ENCODE measurements around the gene C7orf33. TPM values are rescaled to one million over a fixed set of nuclear protein-coding genes. Genes with fewer than 3 reads are reported as not detected.

The C7orf33 gene
- total and polyA plus RNA-seq, 2 of the 8 experiments (the other 6 are each of a cell fraction or from before 2014, with no cell fraction given), result not detected

DNA sequence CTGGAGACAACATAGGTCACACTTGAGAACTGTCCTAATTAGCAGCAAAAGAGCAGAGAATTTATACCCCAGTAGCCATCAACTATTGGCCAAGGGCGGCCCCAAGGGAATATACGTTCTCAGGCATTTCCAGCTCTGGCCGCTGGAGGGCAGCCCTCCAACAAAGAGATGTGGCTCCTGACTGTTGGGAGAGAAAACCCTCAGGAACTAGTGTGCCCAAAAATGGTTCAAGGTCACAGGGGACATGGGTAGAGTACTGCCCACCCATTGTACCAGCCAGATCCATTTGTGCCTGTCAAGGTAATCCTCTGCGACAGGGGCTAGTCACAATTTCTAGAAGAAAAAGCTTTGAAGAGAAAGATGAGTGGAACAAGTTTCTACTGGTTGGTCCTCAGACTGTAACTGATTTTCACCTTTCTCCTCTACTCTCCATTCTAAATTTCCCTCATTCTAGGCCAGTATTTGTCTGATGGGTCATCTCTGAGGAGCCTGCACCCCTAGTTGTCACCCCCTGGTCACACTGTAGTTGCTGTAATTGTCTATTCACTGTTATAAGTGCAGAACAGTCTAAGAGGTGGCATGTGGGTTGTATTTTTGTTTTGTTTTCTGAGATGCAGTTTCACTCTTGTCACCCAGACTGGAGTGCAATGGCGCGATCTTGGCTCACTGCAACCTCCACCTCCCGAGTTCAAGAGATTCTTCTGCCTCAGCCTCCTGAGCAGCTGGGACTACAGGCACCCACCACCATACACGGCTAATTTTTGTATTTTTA is 14.7 kb upstream of the C7orf33 start:
- Histone ChIP-seq H3K4me3 (ENCODE audit: extremely low read depth in 1 of 4, insufficient read depth in 2 of 4, low read depth in 3 of 4, low read length in 4 of 4) (no peak overlapping the region), H4K20me1 (replicated peaks in 1 of 2; ENCODE audit: control insufficient read depth in 1 of 2, insufficient read depth in 2 of 2, low read length in 2 of 2) (no peaks in the 10 kb centered on the region), H3K9me3 (ENCODE audit: insufficient read depth in 2 of 2, low read depth in 1 of 2, low read length in 1 of 2) (no peaks in the 10 kb centered on the region), H3K23me2 (ENCODE audit: low read depth, low read length) (no peaks in the 10 kb centered on the region), H3K4me2 (ENCODE audit: insufficient read depth in 1 of 2, low read depth in 2 of 2, low read length in 2 of 2) (no peak overlapping the region), H2BK120ac (replicated peaks; ENCODE audit: low read depth, low read length) (no peak overlapping the region), H4K5ac (ENCODE audit: insufficient read length, low read depth, low read length) (no peak overlapping the region), H3K4ac (replicated peaks; ENCODE audit: insufficient read length, low read depth, low read length) (no peak overlapping the region), H3K79me2 (ENCODE audit: control insufficient read depth in 1 of 2, insufficient read depth in 2 of 2, low read length in 2 of 2) (no peaks in the 10 kb centered on the region), H3K56ac (replicated peaks; ENCODE audit: insufficient read length, low read depth, low read length) (no peak overlapping the region), H3K4me1 (replicated peaks in 1 of 4; ENCODE audit: control insufficient read depth in 3 of 4, insufficient read depth in 4 of 4, low read length in 3 of 4) (no peaks in the 10 kb centered on the region), H3K18ac (ENCODE audit: extremely low read depth, low read length) (no peak overlapping the region), H4K8ac (ENCODE audit: extremely low read depth, insufficient read depth, low read length) (no peak overlapping the region), H3K36me3 (ENCODE audit: control insufficient read depth in 2 of 4, insufficient read depth in 4 of 4, low read length in 3 of 4) (no peaks in the 10 kb centered on the region), H3K9ac (replicated peaks in 1 of 4; ENCODE audit: extremely low read depth in 1 of 4, low read depth in 3 of 4, low read length in 3 of 4) (no peak overlapping the region), H2BK12ac (ENCODE audit: low read depth, low read length) (no peak overlapping the region), H4K91ac (replicated peaks; ENCODE audit: insufficient read length, low read length) (peak overlapping the region; percentile 84), H3K27ac (ENCODE audit: low read depth, low read length) (no peak overlapping the region), H2AK5ac (ENCODE audit: low read depth, low read length) (no peak overlapping the region), H3K79me1 (ENCODE audit: low read depth, low read length) (no peaks in the 10 kb centered on the region), H2AFZ (ENCODE audit: low read length) (peak overlapping the region; percentile 93; the same call in 1 of the 2 replicates), H3K14ac (ENCODE audit: insufficient read length) (no peak overlapping the region), H2BK20ac (ENCODE audit: low read length) (no peak overlapping the region; the same call in 1 of the 2 replicates), H3K23ac (ENCODE audit: insufficient read length) (no peak overlapping the region), H2BK15ac (ENCODE audit: low read length) (no peak overlapping the region), H3K27me3 (replicated peaks in 1 of 4; ENCODE audit: control insufficient read depth in 3 of 4, extremely low read depth in 1 of 4, insufficient read depth in 3 of 4, low read length in 3 of 4) (no peaks in the 10 kb centered on the region), H2BK5ac (ENCODE audit: low read depth, low read length) (no peak overlapping the region)
- 49% methylated on average over 8 of the region's 8 CpGs; no CpG with 5 or more reads in 1 of the 2 experiments for WGBS, 2 experiments (ENCODE audit: extremely low coverage in 1 of 2, insufficient coverage in 1 of 2, insufficient read length in 1 of 2, insufficient replicate concordance in 2 of 2, low coverage in 1 of 2, low lambda C conversion rate in 2 of 2, missing lambda C conversion rate in 1 of 2)
- DNase-seq (ENCODE audit: low read depth in 1 of 2, low spot score in 2 of 2) (peak in 1 of 2 experiments; percentile 89), FAIRE-seq (peak; percentile 72)
- ChIA-PET CTCF (ENCODE audit: partially characterized antibody) (interaction anchor here (0.8 to 3.3 kb wide), 44 partner anchors 8 to 388 kb away, joined by 3 to 28 read pairs (median 5); no protein-coding TSS in a partner anchor), POLR2A (ENCODE audit: partially characterized antibody) (no interaction called here)
- TF ChIP-seq, protein P1, sequence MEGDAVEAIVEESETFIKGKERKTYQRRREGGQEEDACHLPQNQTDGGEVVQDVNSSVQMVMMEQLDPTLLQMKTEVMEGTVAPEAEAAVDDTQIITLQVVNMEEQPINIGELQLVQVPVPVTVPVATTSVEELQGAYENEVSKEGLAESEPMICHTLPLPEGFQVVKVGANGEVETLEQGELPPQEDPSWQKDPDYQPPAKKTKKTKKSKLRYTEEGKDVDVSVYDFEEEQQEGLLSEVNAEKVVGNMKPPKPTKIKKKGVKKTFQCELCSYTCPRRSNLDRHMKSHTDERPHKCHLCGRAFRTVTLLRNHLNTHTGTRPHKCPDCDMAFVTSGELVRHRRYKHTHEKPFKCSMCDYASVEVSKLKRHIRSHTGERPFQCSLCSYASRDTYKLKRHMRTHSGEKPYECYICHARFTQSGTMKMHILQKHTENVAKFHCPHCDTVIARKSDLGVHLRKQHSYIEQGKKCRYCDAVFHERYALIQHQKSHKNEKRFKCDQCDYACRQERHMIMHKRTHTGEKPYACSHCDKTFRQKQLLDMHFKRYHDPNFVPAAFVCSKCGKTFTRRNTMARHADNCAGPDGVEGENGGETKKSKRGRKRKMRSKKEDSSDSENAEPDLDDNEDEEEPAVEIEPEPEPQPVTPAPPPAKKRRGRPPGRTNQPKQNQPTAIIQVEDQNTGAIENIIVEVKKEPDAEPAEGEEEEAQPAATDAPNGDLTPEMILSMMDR (IDR thresholded peaks at IDR 0.05; ENCODE audit: control extremely low read depth in 1 of 3, insufficient read depth in 1 of 3, low read depth in 1 of 3, low read length in 3 of 3), result peak; percentile 76 to 88 (median 88)
- TF ChIP-seq, protein P2, sequence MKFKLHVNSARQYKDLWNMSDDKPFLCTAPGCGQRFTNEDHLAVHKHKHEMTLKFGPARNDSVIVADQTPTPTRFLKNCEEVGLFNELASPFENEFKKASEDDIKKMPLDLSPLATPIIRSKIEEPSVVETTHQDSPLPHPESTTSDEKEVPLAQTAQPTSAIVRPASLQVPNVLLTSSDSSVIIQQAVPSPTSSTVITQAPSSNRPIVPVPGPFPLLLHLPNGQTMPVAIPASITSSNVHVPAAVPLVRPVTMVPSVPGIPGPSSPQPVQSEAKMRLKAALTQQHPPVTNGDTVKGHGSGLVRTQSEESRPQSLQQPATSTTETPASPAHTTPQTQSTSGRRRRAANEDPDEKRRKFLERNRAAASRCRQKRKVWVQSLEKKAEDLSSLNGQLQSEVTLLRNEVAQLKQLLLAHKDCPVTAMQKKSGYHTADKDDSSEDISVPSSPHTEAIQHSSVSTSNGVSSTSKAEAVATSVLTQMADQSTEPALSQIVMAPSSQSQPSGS (IDR thresholded peaks at IDR 0.05; ENCODE audit: low read length), result no peak
- TF ChIP-seq YY1 (IDR thresholded peaks at IDR 0.05; ENCODE audit: low read depth, low read length) (0 out of 2 replicates have a peak, but pooled peaks have one; percentile 23), CREB1 (IDR thresholded peaks at IDR 0.05) (0 out of 2 replicates have a peak, but pooled peaks have one; percentile 25), RAD21 (IDR thresholded peaks at IDR 0.05 in 1 of 2, conservative IDR thresholded peaks at IDR 0.05 in 1 of 2; ENCODE audit: low read depth in 2 of 2, low read length in 2 of 2) (peak; percentile 86 to 91)

Measured in H1 (cell line).